GM12875 (cell line): Measurements from ENCODE around the gene AATF.
"Not testable (repeated sequence)": the region's sequence is repeated elsewhere in the genome, so short reads cannot be mapped to it uniquely, and the experiment has no call there.

Experiments used
- H3K4me3 ChIP-seq: one replicate; pipeline ENCODE4 v1.5.1; 2011; ENCODE audit warnings: low read depth, low read length, control low read depth
- CTCF ChIP-seq: IDR thresholded peaks from 2 replicates; pipeline ENCODE4 v1.5.1; 2011; ENCODE audit warnings: low read depth, mild to moderate bottlenecking, control low read depth, inconsistent platforms, low read length, moderate library complexity, borderline replicate concordance; ENCODE audit not compliant: insufficient read depth

Gene AATF

GRCh38 chr17:37067555-37068111 lies 118.9 kb downstream of the AATF start:
- H3K4me3 ChIP-seq: no peak overlapping the region
- TF ChIP-seq CTCF: no peak

GRCh38 chr17:37068266-37068665 lies 119.5 kb downstream of the AATF start:
- no peak for TF ChIP-seq CTCF
- H3K4me3 ChIP-seq: no peak overlapping the region

DNA sequence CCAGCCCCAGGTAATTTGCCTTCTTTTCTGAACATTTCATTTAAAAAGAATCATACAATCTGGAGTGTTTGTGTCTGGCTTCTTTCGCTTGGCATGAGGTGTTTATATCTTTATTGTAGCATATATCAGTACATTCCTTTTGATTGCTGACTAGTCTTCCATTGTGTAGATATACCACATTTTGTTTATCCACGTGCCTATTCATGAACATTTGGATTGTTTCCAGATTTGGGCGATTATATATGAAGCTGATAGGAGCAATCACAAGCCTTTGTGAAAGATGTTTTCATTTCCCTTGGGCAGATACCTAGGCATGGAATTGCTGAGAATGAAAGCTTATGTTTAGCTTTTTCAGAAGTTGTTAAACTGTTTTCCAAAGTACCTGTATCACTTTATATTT lies 120.3 kb downstream of the AATF start:
- H3K4me3 ChIP-seq: no peak overlapping the region
- TF ChIP-seq CTCF: no peak

- H3K4me3 ChIP-seq: not testable (repeated sequence)
Measured at GRCh38 chr17:37073464-37073863, 124.7 kb downstream of the AATF start.

- H3K4me3 ChIP-seq: no peak overlapping the region
- TF ChIP-seq CTCF: no peak
Measured at GRCh38 chr17:37079065-37079708, 130.4 kb downstream of the AATF start.

DNA sequence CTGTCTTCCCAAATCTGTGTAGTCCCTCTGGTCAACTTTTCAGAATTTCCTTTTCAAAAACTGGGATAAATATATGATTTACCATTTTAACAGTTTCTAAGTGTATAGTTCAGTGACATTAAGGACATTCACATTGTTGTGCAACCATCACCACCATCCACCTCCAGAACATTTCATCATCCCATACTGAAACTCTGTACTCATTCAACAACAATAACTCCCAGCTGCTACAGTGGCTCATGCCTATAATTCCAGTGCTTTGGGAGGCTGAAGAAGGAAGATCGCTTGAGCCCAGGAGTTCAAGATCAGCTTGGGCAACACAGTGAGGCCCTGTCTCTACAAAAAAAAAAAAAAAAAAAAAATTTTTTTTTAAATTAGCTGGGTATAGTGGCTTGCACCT lies 131.0 kb downstream of the AATF start:
- H3K4me3 ChIP-seq: no peak overlapping the region
- TF ChIP-seq CTCF: no peak

DNA sequence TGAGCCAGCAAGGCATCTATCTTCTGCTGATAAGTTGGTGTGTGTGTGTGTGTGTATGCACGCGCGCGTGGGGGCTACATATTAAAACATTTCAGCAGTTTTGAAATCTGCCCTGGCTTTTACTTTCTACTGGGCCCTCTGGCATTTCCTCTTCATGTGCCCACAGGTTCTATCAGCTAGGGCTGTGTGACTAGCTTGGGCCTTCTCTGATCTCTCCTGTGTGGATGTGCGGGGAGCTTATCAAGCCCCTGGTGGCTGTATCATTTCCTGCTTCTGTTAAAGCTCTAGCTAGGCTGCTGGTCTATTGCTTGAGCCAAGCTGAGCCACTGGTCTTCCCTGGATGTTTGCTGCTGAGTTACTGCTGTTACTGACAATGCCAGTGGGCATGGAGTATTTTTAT lies 132.5 kb downstream of the AATF start:
- no peak for TF ChIP-seq CTCF
- H3K4me3 ChIP-seq: no peak overlapping the region
